ENCODE measurements around the gene GABBR2. TPM values are rescaled to one million over a fixed set of nuclear protein-coding genes. Genes with fewer than 3 reads are reported as not detected.

Gene GABBR2
- total RNA-seq, 1 experiment from 2014 or later = 6.3 TPM

DNA sequence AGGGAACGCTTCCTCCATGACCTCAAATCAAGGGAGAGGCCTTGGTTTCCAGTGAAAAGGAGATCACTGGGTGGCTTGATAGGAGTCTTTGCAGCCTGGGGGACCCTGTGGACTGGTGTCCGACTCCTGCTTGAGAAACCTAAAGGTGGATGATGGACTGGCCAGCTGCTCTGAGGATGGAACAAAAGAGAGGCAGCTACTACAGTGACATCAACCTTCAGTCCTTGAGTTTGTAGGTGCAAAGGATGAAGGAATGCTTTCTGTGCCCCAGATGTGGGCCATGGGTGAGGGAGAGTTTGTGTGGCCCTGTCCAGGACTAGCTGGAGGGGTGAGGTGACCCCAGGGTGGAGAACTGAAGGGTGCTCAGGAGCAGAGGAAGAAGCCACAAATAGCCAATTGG, 338.8 kb downstream of the GABBR2 start:
- CTCF ChIA-PET = no interaction called here
- H3K4me3 ChIP-seq (ENCODE audit: low read depth in 2 of 2, low read length in 2 of 2) = no peak overlapping the region
- no peaks in the 10 kb centered on the region for H3K27me3 ChIP-seq (ENCODE audit: control insufficient read depth, insufficient read depth, low read length)
- no peaks in the 10 kb centered on the region for H3K4me1 ChIP-seq (ENCODE audit: control insufficient read depth, insufficient read depth, low read length)
- intact Hi-C loops (cut with micrococcal nuclease; ENCODE audit: unreplicated experiment) (no loop called here), in situ Hi-C loops (cut with HindIII; ENCODE audit: low pct_unique_long_range_greater_than_20kb, low sequenced_read_pairs) (no loop called here)
- DNase-seq (ENCODE audit: low read depth, low spot score) = no peak
- no peak for ATAC-seq
- TF ChIP-seq TCF7L2 (IDR thresholded peaks at IDR 0.05; ENCODE audit: low read depth, low read length) (no peak), POLR2AphosphoS5 (IDR thresholded peaks at IDR 0.05; ENCODE audit: low read depth, low read length) (no peak), REST (IDR thresholded peaks at IDR 0.05; ENCODE audit: insufficient read depth in 1 of 2, low read depth in 2 of 2, low read length in 1 of 2) (no peak), SIN3A (IDR thresholded peaks at IDR 0.05; ENCODE audit: borderline replicate concordance, insufficient read depth, low read depth, low read length) (no peak), CTCF (IDR thresholded peaks at IDR 0.05) (no peak)
- POLR2A ChIA-PET = interaction anchor here (0.5 kb wide), 1 partner anchor 45 kb away, joined by 3 read pairs; no protein-coding TSS in a partner anchor
- H3K27ac ChIP-seq (ENCODE audit: low read length) = no peak overlapping the region
- H3K9me3 ChIP-seq (ENCODE audit: control insufficient read depth, insufficient read depth, low read depth, low read length) = no peaks in the 10 kb centered on the region
- no peaks in the 10 kb centered on the region for H3K36me3 ChIP-seq (ENCODE audit: control insufficient read depth, insufficient read depth, low read length)
- BruUV-seq (replicated peaks) = no TSS peak

DNA sequence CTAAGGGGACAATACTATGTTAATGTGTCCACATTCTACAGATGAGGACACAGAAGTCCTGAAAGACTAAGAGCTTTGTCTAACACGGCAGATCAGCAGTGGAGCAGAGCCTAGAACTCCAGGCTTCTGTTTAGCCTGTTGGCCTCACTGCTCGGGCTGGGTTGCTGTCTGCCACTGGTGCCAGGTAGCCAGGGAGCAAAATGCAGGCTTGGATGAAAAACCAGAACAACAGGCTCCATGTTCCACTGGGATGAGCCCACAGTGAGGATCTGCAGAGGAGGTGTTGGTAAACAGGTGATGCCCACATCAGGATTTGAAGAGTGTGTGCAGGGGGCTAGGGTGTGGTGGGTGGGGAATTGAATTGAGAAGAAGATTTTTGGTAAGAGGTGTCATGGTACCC, 339.3 kb downstream of the GABBR2 start:
- in situ Hi-C loops (cut with HindIII; ENCODE audit: low pct_unique_long_range_greater_than_20kb, low sequenced_read_pairs) = no loop called here
- POLR2A ChIA-PET = no interaction called here
- CTCF ChIA-PET = no interaction called here
- Histone ChIP-seq H3K27ac (ENCODE audit: low read length) (no peak overlapping the region), H3K27me3 (ENCODE audit: control insufficient read depth, insufficient read depth, low read length) (no peaks in the 10 kb centered on the region), H3K36me3 (ENCODE audit: control insufficient read depth, insufficient read depth, low read length) (no peaks in the 10 kb centered on the region), H3K4me1 (ENCODE audit: control insufficient read depth, insufficient read depth, low read length) (no peaks in the 10 kb centered on the region), H3K4me3 (ENCODE audit: low read depth in 2 of 2, low read length in 2 of 2) (no peak overlapping the region), H3K9me3 (ENCODE audit: control insufficient read depth, insufficient read depth, low read depth, low read length) (no peaks in the 10 kb centered on the region)
- ATAC-seq = no peak
- TF ChIP-seq CTCF (IDR thresholded peaks at IDR 0.05) (no peak), TCF7L2 (IDR thresholded peaks at IDR 0.05; ENCODE audit: low read depth, low read length) (no peak), SIN3A (IDR thresholded peaks at IDR 0.05; ENCODE audit: borderline replicate concordance, insufficient read depth, low read depth, low read length) (no peak), REST (IDR thresholded peaks at IDR 0.05; ENCODE audit: insufficient read depth in 1 of 2, low read depth in 2 of 2, low read length in 1 of 2) (no peak), POLR2AphosphoS5 (IDR thresholded peaks at IDR 0.05; ENCODE audit: low read depth, low read length) (no peak)
- intact Hi-C loops (cut with micrococcal nuclease; ENCODE audit: unreplicated experiment) = no loop called here
- DNase-seq (ENCODE audit: low read depth, low spot score) = no peak
- BruUV-seq (replicated peaks) = no TSS peak
